GM18868 (cell line): ENCODE results near the gene MACROD2.

Experiments used
- ATAC-seq: cut with Tn5 transposase; IDR thresholded peaks from one replicate; pipeline ENCODE4 v1.9.1; 2021; ENCODE audit warnings: mild to moderate bottlenecking, moderate library complexity; ENCODE audit not compliant: unreplicated experiment

MACROD2 gene

GRCh38 chr20:14062171-14062570, 66.9 kb downstream of the MACROD2 start:
- ATAC-seq = no peak

DNA sequence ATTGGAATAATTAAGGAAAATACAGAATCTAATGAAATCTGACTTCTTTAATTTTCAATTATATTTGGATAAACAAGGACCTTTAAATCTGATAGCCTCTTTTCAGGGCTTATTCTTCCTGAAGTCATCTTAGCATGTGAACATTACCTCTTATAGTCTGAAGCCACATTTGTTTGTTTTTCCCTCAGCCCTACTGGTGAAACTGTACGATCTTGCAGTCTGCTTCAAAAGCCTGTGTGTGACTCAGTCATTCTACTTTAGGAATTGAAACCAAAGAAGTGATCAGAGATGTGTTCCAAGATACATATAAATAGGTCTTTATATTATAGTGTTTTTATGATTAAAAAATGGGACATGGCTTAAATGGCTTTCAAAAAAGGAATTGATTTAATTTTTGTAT, 67.5 kb downstream of the MACROD2 start:
- ATAC-seq = no peak

- no peak for ATAC-seq
These were observed 69.0 kb downstream of the MACROD2 start for GRCh38 chr20:14064333-14064732.

DNA sequence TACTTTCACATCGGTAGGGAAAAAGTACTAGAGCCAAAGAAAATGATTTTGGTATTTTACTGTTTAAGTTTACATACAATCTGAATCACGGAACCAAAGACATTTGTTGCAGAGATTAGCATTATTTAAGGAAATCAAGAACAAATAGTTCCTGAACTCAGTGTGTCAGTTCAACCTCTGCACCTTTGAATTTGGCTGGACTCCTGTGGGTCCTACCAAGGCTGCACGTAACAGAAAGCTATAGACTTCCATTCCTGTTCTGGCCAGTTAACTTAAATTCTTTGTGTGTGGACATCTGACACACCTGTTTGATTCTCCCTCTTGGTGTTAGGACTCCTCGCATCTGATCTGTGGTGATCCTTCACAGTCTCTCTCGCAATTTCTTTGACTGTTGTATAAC, 69.6 kb downstream of the MACROD2 start:
- ATAC-seq = no peak

GRCh38 chr20:14065774-14066173, 70.5 kb downstream of the MACROD2 start:
- no peak for ATAC-seq

GRCh38 chr20:14067603-14068002, 72.3 kb downstream of the MACROD2 start:
- no peak for ATAC-seq

DNA sequence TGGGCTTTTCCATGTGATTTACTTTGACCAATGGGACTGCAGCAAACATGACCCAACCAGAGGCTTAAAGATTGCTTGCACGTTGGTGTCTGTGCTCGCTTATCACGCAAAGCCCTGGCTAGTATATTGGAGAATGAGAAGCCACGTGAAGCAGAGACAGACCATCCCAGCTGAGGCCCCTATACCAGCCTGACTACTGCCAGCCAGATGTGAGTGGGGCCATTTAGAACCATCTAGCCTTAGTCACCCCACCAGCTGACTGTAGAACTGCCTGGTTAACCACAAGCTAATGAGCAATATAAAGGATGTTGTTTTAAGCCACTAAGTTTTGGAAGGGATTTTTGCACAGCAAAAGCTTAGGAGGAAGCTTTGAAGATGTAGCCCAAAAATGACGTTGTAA, 74.5 kb downstream of the MACROD2 start:
- no peak for ATAC-seq

DNA sequence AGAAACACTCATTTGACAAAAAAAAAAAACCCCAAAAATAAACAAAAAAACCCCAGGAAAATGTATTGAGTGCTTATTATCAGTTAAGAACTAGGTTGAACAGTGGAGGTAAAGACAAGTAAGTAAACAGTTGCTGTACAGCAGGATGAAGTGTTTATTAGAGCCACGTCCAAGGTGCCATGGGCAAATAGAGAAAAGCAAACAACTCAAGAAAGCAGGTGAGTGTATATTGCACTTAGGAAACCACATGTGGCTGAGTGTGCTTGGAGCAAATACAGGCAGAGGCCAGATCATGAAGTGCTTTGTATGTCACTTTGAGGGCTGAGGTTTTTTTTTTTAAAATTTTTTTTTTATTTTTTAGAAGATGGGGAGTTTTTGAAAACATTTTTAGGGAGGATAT, 98.3 kb downstream of the MACROD2 start:
- peak; percentile 44 for ATAC-seq

DNA sequence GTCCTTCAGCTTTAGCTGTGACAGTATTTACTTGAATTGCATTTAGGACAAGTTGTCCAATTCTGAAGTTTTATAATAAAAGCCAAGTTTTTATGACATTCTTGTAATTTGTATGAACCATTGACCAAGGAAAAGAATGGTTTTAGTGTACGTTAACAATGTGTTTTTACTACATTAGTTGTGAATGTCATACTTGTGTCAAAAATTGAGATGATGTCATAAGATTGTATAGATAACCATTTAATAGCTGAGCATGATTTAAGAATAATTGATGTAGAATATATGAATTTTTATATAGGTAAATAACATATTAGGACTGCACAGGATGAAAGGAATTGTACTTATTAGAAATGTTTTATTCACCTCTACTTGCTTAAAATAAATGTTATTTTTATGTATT, 102.9 kb downstream of the MACROD2 start:
- ATAC-seq = no peak

- ATAC-seq = no peak
These were observed 118.1 kb downstream of the MACROD2 start for GRCh38 chr20:14113416-14113815.

GRCh38 chr20:14114065-14114704, 118.9 kb downstream of the MACROD2 start:
- ATAC-seq = no peak

DNA sequence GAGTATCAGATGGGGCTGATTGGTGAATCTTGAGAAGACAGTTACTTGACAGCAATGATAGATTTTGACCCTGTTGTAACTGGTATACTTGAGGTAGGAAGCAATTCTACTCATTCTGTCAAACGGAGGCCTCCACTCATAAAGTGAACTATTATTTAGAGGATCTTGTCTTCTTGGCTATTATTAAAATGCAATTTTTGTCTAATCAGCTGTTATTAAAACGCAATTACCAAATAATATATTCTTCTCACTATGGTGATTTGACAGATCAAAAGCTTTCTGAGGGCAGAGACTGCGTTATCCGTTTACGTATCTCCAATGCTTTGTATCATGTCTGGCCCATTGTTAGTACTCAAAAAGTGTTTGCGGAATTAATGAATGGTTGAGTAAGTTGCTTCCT, 120.7 kb downstream of the MACROD2 start:
- no peak for ATAC-seq

- no peak for ATAC-seq
These were observed 122.5 kb downstream of the MACROD2 start for GRCh38 chr20:14117768-14118167.

DNA sequence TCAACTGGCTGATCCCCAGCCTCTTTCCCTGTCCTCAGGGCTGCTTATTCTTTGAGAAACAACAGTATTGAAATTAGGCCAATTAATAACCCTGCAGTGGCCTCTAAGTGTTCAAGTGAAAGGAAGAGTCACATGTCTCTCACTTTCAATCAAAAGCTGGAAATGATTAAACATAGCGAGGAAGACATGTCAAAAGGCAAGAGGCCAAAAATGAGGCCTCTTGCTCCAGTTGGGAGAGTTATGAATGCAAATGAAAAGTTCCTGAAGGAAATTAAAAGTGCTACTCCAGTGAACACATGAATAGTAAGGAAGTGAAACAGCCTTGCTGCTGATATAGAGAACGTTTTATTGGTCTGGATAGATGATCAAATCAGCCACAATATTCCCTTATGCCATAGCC, 131.5 kb downstream of the MACROD2 start:
- ATAC-seq = no peak

- no peak for ATAC-seq
These were observed 132.4 kb downstream of the MACROD2 start for GRCh38 chr20:14127514-14128223.

DNA sequence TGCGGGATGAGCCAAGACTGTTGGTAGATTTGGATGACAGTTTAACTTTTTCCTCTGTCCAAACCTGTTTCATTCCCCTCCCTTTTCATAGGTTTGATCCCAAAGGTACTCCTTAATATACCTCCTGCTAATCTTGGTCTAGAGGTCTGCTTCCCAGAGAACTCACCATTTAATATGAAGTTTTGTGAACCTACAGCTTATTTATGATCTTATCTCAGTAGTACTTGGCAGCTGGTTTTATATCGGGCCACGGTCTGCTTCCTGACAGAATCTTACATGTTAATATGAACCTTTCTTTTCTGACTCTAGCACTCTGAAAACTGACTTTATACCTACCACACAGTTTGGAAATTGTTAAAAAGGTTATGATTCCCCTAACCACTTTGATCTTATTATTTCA, 138.7 kb downstream of the MACROD2 start:
- no peak for ATAC-seq

DNA sequence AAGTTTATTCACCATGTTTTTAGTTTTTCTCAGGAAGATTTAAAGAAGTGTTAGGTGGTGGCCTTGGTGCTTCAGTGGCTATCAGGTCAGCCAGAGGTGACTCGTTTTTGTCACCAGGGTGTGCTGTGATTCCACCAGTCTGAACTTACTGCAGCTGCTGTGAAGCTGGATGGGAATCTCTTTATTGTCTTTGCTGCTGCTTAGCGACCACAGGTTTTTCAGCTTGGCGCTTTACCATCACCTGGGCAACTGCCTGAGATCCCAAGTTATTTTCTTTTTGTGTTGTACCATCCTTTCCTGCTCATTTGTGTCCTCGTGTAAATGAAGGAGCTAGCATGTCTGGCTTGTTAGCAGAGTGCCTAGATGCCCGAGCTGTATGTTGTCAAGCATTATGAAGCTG, 146.9 kb downstream of the MACROD2 start:
- peak; percentile 71 for ATAC-seq

GRCh38 chr20:14142964-14143627, 147.8 kb downstream of the MACROD2 start:
- no peak for ATAC-seq

GRCh38 chr20:14148042-14148441, 152.7 kb downstream of the MACROD2 start:
- no peak for ATAC-seq

DNA sequence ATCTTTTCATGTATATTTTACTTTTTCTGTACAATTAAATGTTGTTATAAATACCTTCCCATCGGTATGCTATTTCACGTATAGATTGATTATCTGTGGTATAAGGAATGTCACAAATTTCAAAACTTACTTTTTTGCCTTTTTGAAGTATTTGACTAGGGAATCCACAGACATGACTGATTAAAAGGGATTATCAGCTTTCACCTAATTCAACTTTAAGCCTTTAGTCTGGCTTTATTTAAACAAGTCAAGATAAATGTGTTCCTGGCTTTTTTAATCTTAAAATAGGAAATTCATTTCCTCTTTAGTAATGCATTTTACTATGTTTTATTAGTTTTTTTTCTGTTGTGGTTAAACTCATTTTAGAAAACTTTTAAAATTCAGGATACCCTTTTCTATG, 160.0 kb downstream of the MACROD2 start:
- no peak for ATAC-seq

DNA sequence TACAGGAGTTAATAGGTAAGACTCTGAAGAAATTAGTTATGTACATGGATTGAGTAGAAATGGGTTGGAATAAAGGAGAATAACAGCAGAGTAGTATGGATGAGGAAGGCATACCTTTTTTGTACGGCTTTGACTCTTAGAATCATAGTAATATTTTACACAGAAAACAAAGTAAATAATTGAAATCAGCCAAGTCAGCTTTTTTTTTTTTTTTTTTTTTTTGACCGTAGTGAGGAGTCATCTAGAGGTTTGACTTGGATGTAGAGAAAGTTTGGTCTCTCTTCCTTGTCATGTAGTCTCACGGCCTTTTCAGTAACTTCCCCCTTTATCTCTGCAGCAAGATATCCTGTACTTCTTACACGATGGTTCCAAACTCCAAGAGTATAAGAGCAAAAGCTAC, 183.2 kb downstream of the MACROD2 start:
- no peak for ATAC-seq

GRCh38 chr20:14178952-14179351, 183.6 kb downstream of the MACROD2 start:
- ATAC-seq = no peak
